HG03139 (cell line): Measurements from ENCODE around the gene LRPAP1.
A peak's percentile ranks its signal among the peaks of the same experiment; 100 is the strongest.

Experiments
- ATAC-seq: cut with Tn5 transposase; IDR thresholded peaks from one replicate; pipeline ENCODE4 v1.9.1; 2021; ENCODE audit not compliant: unreplicated experiment

Gene LRPAP1

DNA sequence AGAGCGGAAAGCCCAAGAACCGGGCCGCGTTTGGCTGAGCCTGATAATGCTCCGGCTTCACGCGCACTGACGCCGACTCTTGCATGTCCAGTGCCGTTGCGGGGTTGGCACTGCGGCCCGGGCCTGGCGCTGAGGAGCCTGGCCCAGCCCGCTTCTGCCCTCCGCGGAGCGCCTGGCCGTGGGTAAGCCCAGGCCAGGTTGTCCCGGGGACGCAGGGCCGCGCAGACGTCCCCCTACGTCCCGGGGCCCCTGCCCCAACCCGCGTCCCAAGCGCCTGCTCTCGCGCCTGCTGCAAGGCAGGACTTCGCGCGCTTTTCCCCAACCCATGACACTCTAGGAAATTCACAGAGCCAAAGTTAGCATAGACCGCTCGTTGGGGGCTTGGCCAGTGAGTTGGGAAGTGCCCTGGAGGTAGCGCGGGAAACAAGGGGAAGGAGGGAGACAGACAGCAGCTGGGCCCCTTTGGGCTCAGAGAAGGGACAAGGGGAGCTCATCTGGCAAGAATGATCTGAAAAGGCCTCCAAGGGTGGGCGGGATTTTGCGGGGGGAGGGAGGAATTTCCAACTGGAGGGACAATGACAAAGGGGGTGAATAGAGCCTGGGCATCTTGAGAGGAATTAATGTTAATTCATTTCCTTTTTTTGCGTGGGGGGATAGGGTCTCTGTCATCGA lies 665 bp upstream of the LRPAP1 start:
- peak; percentile 15 for ATAC-seq

DNA sequence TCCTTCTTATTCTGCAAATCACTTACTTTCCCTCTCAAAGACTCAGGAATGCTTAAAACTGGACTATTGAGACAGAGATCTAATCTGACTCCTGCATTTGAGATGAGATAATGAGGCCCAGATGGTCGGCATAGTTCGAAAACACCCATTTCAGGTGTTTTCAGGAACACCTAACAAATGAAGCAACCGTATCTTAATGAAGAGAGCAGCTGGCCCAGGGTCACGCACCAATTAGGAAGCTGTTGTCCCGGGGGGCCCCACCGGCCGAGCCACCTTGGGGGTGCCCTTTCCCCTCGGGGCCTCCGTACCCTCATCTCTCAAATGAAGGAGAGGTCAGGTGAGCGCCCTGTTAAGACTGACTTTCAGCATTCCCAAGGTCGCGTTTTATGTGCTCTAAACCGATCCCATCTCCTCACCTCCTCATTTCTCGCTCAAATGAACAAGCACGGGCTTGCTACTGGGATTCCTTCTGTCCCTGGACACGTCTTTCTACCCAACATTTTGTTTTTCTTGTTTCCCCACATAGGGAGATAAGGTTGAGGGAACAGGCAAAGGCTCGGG lies 824 bp downstream of the LRPAP1 start:
- no peak for ATAC-seq

DNA sequence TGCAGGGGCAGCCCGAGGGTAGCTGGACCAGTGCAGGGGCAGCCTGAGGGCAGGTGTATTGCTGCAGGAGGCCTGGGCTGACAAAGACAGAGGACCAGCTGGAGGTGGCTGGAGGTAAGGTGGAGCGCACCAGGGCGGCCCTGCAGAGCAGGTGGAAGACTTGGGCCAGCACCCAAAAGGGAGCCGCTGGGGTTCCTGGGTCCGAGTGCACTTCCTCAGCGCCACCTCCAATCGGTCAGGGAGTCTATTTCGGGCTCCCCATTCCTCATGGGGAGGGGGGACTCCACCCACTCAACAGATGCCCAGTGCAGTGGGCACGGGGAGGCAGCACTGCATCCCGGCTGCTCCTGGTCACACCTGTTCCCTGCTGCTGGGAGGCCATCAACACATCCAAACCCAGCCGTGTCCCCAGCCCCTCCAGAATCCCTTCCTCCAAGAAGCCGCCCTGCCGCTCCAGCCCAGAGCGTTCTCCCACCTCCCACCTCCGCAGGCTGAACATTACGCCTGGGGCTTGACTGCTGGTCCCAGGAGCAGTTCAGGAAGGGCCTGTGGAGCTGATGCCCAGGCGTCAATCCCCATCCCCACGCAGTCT lies 1.5 kb downstream of the LRPAP1 start:
- ATAC-seq, result no peak

DNA sequence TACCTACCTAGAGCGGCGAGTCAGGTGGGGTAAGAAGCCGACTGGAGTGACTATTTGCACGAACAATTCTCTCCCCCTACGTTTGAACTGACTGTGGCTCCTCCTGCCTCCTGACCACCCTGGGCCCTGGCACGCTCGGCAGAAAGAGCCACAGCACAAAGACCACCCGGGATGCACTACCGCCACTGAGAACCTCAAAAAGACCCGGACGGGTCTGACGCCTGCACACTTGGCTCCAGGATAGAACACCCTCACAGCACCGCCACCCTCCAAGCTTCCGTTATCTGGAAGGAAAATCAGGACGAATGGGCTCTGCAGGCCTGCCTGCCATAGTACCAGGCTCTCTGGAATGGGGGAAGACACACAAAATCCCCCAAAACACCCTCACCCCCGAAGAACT lies 2.2 kb downstream of the LRPAP1 start:
- ATAC-seq, result no peak

DNA sequence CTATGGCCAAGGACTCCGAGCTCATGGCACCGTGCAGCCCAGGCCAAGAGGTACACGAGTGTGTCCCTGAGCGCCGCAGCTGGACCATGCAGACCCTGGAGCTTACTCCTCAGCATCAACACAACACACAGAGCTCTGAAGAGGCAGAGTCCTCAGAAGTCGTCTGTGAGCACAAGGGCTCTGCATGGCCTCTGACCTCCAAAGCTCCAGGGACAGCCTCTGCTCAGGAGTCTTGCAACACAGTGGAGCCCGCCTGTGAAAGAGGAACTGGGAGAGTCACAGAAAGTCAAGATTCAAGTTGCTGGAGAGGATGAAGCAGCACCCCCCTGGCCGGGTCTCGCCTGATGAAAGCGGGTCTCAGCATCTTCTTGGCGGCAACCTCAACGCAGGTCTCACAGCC lies 2.9 kb downstream of the LRPAP1 start:
- ATAC-seq, result no peak

DNA sequence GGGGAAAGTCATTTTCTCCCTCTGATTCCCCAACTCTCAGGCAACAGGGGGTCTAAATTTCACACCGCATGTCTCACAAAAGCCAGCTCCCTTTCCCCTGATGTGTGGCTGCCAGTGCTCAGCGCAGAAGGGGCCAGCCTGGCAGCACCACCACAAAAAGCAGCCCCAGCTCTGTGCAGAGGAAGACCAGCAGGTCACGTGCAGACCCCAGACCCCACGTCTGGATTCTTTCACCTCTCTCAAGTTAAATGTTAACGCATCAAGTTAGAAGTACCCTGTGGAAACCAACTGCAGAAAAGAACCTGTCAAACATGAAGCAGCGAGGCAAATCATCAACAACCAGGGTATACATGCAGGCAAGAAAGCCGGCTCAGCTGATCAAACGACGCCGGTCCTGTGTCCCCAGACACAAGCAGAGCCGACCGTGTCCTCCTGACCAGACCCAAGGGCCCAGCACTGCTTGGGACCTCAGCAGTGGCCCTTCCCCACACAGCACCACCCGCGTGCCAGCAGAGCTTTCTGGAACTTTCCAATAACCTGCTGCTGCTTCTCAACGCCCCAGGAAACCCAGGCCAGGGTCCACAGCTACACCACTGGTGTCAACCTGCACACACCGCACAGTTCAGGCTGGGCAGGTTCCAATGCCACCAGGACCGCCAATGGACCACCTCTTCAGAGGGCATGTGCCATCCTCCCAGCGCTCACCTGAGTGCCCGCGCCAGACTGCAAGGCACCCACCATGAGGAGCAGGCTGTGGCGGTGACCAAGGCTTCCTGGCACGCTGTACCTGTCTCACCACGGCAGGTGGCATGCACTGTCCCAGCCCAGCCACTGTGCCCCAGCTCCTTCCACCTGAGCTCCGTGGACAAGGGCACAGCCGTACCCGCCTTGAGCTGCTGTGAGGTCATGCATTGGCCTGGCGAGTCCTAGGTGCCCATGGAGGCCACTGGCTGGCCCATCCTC lies 4.0 kb downstream of the LRPAP1 start:
- no peak for ATAC-seq

DNA sequence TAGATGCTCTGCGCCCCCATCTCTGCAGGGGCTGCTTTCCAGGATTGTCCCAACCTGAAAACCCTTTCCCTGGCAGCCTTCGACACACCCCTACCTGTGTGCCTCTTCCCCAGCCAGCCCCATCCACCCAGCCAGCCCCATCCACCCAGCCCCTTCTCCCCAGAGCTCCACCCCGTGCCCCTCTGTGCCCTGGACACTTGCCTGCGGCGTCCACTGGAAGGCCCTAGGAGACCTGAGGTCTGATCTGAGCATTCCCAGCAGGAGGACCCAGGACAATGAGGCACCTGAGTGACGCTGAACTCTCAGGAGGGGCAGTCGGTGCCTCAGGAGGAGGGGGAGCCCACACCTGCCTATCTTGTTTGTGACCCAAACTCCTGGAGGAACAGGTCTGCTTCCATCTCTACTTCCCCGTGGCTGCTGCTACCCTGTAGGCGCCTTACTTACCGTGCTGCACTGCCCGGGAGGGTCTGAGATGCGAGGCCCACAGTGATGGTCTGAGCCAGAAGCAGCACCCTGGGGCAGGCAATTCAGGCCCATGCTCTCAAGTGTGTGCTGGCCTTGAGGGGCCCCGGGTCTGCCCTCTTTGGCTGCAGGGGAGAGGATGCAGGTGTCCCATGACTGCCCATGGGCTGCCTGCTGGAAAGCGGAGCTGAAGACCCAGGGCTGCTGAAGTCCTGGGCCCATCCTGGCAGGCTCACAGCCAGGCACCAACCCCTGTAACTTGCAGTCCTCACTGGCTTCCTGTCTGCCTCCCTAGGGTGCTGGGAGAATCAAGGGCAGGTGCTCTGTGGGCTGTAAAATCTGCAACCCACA lies 4.9 kb downstream of the LRPAP1 start:
- no peak for ATAC-seq

DNA sequence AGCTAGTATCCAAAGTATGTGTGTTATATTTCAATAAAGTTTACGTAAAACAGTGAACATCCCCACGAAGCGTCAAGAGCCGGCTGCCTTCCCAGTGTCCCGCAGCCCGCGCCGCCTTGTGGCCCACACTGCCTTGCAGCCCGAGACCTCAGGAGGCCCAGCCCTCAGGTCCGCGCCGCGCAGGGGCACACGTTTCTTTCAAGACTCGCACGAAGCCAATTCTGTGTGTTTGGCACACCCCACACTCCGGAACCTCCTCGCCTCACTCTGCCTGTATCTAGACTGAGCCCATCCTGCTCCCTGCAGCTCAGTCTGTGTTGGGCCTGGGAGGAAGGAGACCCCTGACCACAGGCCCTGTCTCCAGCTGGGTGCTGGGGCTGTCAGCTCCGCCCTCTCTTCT lies 5.8 kb downstream of the LRPAP1 start:
- no peak for ATAC-seq

DNA sequence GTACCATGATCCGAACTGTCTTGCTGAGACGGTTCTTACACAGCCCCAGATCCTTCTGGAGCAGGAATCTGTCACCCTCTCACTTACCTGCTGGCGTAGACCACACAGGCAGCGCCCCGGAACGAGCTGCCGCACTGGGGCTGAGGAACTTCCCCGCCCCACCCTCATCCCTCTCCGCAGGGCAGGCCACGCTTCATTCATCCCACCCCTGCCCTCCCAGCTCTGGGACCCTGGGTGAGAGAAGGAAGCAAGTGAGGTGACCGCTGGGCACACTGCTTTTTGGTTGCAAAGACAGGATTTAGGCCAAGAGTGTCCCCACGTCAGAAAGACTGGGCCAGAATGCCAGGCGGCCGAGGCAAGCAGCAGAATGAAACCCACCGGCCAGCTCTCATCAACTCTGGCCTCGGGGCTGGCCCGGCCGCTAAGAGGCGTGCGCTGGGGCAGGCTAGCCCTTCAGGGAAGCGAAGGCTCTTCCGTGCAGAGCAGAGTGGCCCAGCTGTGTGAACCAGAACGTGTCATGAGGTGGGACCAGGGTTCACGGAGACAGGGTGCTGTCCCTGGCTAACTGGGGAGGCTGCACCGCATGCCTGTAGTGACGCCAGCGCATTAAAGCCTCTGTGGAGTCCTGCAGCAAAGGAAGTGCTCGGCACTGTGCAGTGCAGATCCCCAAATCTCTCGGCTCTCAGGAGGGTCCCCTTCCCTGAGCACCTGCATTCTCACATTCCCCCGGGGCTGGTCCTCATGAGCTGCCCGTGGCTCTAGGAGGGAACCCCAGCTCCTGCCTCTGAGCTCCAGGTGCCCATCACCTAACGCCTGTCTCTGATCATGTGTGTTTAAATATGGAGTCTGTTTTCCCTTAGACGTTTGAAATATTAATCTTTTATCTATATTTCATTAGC lies 6.4 kb downstream of the LRPAP1 start:
- ATAC-seq, result no peak

DNA sequence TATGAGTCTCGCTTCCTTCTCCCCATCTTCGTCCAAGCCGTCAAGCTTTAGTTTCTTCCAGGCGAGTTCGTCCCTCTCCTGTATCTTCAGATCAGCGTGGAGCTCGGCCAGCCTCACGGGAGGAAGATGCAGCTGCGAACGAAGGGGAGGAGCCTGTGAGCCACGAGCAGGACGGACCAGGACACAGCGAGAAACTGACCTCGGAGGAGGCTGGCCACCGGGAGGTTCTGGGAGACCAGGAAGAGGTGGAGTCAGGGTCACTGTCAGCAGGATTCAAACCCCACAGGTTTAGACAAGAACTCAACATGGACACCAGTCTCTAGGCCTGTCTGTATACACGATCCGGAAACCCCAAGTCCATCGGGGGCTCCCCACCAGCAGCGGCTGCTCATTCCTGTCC lies 7.3 kb downstream of the LRPAP1 start:
- no peak for ATAC-seq

DNA sequence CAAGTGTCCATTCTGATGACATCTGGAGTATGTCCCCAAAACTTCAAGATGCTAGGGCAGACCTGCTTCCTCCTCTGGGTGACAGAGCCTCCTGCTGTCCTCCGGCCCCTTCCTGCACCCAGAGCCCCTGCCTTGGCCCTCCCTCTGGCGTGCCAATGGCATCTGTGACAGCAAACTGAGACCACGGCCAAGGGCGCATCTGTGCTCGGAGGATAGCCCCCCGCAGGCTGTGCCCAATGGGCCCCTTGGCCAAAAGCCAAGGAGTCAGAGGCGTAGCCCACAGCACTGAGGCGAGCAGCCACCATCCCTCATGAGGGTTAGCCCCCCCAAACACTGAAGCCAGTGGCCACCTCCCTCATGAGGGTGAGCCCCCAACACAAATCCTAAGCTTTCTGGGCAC lies 7.9 kb downstream of the LRPAP1 start:
- ATAC-seq, result no peak

DNA sequence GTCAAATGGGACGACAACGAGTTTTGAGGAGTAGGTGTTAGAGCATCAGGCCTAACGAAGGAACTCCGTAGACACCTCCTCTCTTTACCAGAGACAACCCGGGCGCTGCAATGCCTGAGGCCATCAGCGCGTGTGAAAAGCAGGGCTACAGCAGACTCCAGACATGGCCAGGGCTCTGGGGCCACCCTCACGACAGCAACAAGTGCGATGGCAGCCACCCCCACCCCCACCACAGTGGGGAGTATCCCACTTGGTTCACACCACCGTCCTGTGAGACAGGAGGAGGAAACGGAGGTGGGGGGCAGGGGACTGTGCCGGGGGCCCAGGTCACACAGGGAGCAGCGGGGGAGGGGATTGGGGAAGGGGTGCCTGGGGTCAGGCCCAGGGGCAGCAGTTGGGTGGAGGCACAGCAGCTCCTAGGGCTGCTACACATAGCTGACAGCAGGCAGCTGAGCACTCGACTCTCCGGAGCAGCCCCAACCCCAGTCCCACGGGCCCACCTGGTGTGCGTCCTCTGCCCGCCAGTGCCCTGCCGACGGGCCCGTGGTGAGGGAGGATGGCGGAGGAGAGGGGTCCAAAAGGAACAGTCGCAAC lies 8.5 kb downstream of the LRPAP1 start:
- ATAC-seq, result no peak

DNA sequence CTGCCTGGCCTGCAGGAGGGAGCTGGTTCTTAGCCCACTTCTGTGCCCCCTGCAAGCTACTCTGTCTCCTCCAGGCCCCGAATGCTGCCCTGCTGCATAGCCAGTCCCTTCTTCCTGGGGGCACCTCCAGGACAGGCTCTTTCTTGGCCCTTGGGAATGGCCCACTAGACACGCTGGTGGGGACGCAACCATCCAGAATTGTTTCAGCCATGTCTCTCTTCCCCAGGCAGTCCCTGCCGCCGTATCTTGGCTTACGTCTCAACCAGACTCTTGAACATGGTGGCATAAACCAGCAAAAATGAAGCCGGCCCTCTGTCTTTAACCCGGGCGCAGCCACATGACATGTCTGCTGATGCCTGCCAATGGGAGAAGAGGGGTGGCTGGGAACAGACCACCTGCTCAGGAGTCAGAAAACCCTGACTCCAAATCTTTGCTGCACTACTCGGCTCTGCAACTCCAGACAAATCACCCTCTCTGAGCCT lies 9.0 kb downstream of the LRPAP1 start:
- no peak for ATAC-seq

DNA sequence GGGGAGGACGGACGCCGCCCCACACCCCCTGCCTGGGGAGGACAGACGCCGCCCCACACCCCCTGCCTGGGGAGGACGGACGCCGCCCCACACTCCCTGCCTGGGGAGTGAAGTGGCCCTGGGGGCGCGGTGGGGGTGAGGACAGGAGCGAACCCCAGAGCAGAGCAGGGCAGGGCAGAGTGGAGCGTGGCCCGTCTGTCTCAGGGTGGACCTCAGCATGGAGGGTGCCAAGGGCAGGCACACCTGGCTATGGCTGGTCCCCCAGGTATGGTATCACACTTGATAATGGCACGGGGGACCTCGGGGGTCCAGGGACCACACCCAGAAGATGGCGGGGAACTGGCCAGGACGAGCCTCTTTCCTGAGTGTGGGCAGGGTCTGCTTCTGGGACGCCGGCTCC lies 9.6 kb downstream of the LRPAP1 start:
- ATAC-seq, result no peak

DNA sequence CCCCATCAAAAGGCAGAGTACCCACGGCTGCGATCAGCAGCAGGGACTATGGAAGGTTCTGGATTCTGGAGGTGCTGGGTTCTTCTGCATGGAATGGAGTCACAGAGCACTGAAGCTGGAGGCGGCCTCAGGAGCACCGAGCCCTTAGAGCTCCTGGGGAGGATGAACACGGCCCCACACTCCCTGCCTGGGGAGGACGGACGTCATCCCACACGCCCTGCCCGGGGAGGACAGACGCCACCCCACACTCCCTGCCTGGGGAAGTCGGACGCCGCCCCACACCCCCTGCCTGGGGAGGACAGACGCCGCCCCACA lies 9.9 kb downstream of the LRPAP1 start:
- ATAC-seq, result no peak

DNA sequence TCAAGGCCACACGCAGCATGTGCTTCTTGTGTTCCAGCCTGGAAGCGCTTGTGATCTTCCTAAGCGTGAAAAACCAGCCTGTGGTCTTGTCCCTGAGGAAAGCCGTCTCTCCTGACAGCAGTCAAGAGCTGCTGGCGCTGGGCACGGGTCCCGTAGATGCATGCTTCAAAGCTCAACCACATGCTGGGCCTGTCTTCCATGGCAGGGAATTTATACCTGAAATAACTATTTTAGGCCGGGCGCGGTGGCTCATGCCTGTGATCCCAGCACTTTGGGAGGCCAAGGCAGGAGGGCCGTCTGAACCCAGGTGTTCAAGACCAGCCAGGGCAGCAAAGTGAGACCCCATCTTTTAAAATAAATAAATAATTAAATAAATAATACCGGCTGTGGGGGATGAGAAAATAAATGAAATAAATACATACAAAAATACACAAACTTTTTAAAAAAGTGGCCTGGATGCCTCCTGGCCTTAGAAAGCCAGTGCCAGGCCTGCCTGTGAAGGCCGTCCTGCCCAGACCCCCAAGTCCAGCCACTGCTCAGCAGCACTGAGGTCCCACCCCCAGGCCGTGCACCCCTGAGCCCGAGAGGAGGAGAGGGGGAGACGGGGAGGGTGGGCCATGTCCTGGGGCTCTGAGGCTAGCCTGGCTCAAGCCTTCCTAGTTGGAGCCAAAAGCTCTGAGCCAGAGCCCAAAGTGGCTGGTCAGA lies 10.4 kb downstream of the LRPAP1 start:
- no peak for ATAC-seq

DNA sequence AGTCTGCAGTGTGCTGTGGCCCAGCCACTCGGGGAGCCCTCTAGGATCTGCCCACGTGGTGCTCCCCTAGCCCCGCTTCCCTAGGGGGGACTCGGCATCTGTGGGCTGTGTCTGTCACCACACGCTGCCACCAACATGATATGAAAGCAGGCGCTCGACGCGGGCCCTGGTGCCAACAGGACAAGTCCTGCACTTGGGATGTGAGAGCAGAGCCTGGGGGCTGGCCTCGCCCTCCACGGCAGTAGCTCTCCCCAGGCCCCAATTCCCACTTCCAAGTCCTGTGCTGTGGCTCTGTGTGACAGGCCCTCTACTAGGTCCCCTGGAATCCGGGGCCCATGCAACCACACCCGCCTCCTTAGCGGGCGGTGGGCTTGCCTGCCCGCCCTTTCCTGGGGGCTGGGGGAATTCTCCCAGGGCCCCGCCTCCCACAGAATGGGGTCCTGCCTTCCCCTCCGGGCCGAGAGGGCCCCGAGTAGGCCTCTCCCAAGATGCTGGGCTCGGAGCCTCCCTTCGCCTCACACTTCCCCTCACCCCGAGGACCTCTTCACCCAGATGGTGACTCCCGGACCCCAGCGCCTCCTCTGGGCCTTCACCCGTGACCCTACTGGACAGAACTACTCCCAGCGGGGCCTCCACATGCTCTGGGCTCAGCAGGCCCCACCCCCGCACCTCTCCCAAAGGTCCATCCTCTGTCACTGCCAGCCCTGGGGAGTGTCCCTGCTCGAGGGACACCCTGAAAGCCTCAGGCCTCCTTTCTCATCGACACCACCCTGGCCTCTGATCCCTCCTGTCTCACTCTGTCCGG lies 11.2 kb downstream of the LRPAP1 start:
- no peak for ATAC-seq

DNA sequence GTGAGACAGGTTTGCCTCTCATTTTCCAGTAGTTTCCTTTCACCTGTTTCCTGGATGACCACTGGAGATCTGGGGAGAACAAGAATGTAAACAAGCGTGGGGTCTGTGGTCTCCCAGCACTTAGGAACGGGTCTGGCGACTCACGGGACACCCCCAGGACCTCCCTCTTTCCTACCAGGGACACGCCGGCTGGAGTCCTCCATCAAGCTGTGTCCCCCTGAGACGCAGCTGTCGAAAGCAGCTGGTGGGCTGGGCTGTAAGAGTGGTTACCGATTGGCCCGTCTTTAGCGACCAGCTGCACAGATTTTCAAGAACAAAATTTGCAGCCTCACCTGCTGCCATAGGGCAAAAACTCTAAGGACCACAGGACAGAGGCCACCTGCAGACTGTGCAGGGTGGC lies 11.9 kb downstream of the LRPAP1 start:
- no peak for ATAC-seq
